Measurements from ENCODE around the gene TBPL1. TPM values are rescaled to one million over a fixed set of nuclear protein-coding genes. Genes with fewer than 3 reads are reported as not detected.

Gene TBPL1
- polyA plus RNA-seq, 1 experiment = 36.2 TPM

- H3K27me3 ChIP-seq (ENCODE audit: control insufficient read depth, insufficient read depth, low read length) = no peaks in the 10 kb centered on the region
- no peak for DNase-seq (ENCODE audit: low read depth)
- no peaks in the 10 kb centered on the region for H3K36me3 ChIP-seq (ENCODE audit: control insufficient read depth, insufficient read depth, low read length)
- ChIA-PET CTCF (interaction anchor here (0.7 kb wide), 1 partner anchor 94 kb away, joined by 4 read pairs; no protein-coding TSS in a partner anchor), POLR2A (no interaction called here)
- H3K4me3 ChIP-seq (ENCODE audit: low read depth, low read length) = no peak overlapping the region
- no peak for TF ChIP-seq CTCF (IDR thresholded peaks at IDR 0.05; ENCODE audit: insufficient read depth, low read depth, low read length)
Measured at GRCh38 chr6:133969285-133969920, 16.4 kb downstream of the TBPL1 start.

- no peaks in the 10 kb centered on the region for H3K36me3 ChIP-seq (ENCODE audit: control insufficient read depth, insufficient read depth, low read length)
- no peak overlapping the region for H3K4me3 ChIP-seq (ENCODE audit: low read depth, low read length)
- no peak for DNase-seq (ENCODE audit: low read depth)
- no peak for TF ChIP-seq CTCF (IDR thresholded peaks at IDR 0.05; ENCODE audit: insufficient read depth, low read depth, low read length)
- H3K27me3 ChIP-seq (ENCODE audit: control insufficient read depth, insufficient read depth, low read length) = no peaks in the 10 kb centered on the region
- ChIA-PET CTCF (interaction anchor here (1.0 to 1.4 kb wide), 3 partner anchors 48 to 128 kb away, joined by 4 to 12 read pairs (median 5); no protein-coding TSS in a partner anchor), POLR2A (no interaction called here)
Measured at GRCh38 chr6:133969921-133970295, 16.9 kb downstream of the TBPL1 start.

- H3K4me3 ChIP-seq (ENCODE audit: low read depth, low read length) = no peak overlapping the region
- POLR2A ChIA-PET = no interaction called here
- no peaks in the 10 kb centered on the region for H3K27me3 ChIP-seq (ENCODE audit: control insufficient read depth, insufficient read depth, low read length)
- CTCF ChIA-PET = interaction anchor here (1.0 kb wide), 1 partner anchor 92 kb away, joined by 4 read pairs; no protein-coding TSS in a partner anchor
- no peak for DNase-seq (ENCODE audit: low read depth)
- H3K36me3 ChIP-seq (ENCODE audit: control insufficient read depth, insufficient read depth, low read length) = no peaks in the 10 kb centered on the region
- no peak for TF ChIP-seq CTCF (IDR thresholded peaks at IDR 0.05; ENCODE audit: insufficient read depth, low read depth, low read length)
Measured at GRCh38 chr6:133971861-133972260, 18.8 kb downstream of the TBPL1 start.

- ChIA-PET CTCF (interaction anchor here (0.8 to 8.5 kb wide), 24 partner anchors 8 to 139 kb away, joined by 3 to 137 read pairs (median 6); partner anchors contain the start of genes SLC2A12 and TBPL1), POLR2A (no interaction called here)
- no peaks in the 10 kb centered on the region for H3K36me3 ChIP-seq (ENCODE audit: control insufficient read depth, insufficient read depth, low read length)
- no peak for TF ChIP-seq CTCF (IDR thresholded peaks at IDR 0.05; ENCODE audit: insufficient read depth, low read depth, low read length)
- DNase-seq (ENCODE audit: low read depth) = no peak
- no peak overlapping the region for H3K4me3 ChIP-seq (ENCODE audit: low read depth, low read length)
- H3K27me3 ChIP-seq (ENCODE audit: control insufficient read depth, insufficient read depth, low read length) = no peaks in the 10 kb centered on the region
Measured at GRCh38 chr6:133972388-133972787, 19.4 kb downstream of the TBPL1 start.

- no peak overlapping the region for H3K4me3 ChIP-seq (ENCODE audit: low read depth, low read length)
- POLR2A ChIA-PET = no interaction called here
- CTCF ChIA-PET = interaction anchor here (0.8 to 8.5 kb wide), 32 partner anchors 9 to 138 kb away, joined by 3 to 137 read pairs (median 4); partner anchors contain the start of genes SLC2A12 and TBPL1
- no peaks in the 10 kb centered on the region for H3K27me3 ChIP-seq (ENCODE audit: control insufficient read depth, insufficient read depth, low read length)
- TF ChIP-seq CTCF (IDR thresholded peaks at IDR 0.05; ENCODE audit: insufficient read depth, low read depth, low read length) = peak; percentile 62
- DNase-seq (ENCODE audit: low read depth) = no peak
- H3K36me3 ChIP-seq (ENCODE audit: control insufficient read depth, insufficient read depth, low read length) = no peaks in the 10 kb centered on the region
Measured at GRCh38 chr6:133973109-133973971, 20.3 kb downstream of the TBPL1 start.
